CD14-positive monocyte (primary cell): ENCODE results near the gene CWC15. TPM values are rescaled to one million over a fixed set of nuclear protein-coding genes. Genes with fewer than 3 reads are reported as not detected.

Experiments
- DNase-seq, 3 donors: peaks; one replicate each; pipeline ENCODE4 v3.0.0-alpha.2; 2011 to 2022
- H2AFZ ChIP-seq: 2 replicates; pipeline ENCODE4 v1.6.0; 2012; ENCODE audit warnings: mild to moderate bottlenecking, low read depth, low read length, inconsistent platforms; ENCODE audit not compliant: insufficient read depth, poor library complexity, severe bottlenecking
- H3K27ac ChIP-seq, 2 donors: 1 replicate in 1 of 2; 2 replicates in 1 of 2; pipeline ENCODE4 v1.5.1; 2012 to 2013; ENCODE audit warnings: low read length in 2 of 2, control low read depth in 1 of 2, inconsistent platforms in 1 of 2, low read depth in 1 of 2, mild to moderate bottlenecking in 1 of 2
- H3K27me3 ChIP-seq, 2 donors: one replicate each; pipeline versions ENCODE4 v1.6.0 to v1.6.1; 2011 to 2013; ENCODE audit warnings: low read length in 2 of 2; ENCODE audit not compliant: control insufficient read depth in 2 of 2, insufficient read depth in 2 of 2
- H3K36me3 ChIP-seq, 2 donors: replicated peaks in 1 of 2; 1 replicate in 1 of 2; 2 replicates in 1 of 2; pipeline versions ENCODE4 v1.5.1 to v1.6.1; 2012 to 2013; ENCODE audit warnings: low read length in 2 of 2, control low read depth in 1 of 2, inconsistent platforms in 1 of 2, mild to moderate bottlenecking in 1 of 2; ENCODE audit not compliant: insufficient read depth in 2 of 2, control insufficient read depth in 1 of 2
- H3K4me1 ChIP-seq, 2 donors: 1 replicate in 1 of 2; 2 replicates in 1 of 2; pipeline versions ENCODE4 v1.5.1 to v1.6.1; 2012 to 2013; ENCODE audit warnings: low read length in 2 of 2, control low read depth in 1 of 2, inconsistent platforms in 1 of 2, mild to moderate bottlenecking in 1 of 2, moderate library complexity in 1 of 2; ENCODE audit not compliant: insufficient read depth in 2 of 2, control insufficient read depth in 1 of 2
- H3K4me2 ChIP-seq: replicated peaks from 2 replicates; pipeline ENCODE3; 2012; ENCODE audit warnings: low read length, moderate library complexity, mild to moderate bottlenecking; ENCODE audit not compliant: poor library complexity, severe bottlenecking; ENCODE audit errors: extremely low read depth
- H3K4me3 ChIP-seq, 3 experiments: fragments of 200-600 bp in 1 of 3; sonication (generic) in 1 of 3; replicated peaks in 1 of 3; 1 replicate in 2 of 3; 2 replicates in 1 of 3; pipeline ENCODE4 v1.5.1; 2011 to 2013; ENCODE audit warnings: low read length in 3 of 3, mild to moderate bottlenecking in 3 of 3, control low read depth in 2 of 3, low read depth in 2 of 3, inconsistent platforms in 1 of 3, moderate library complexity in 1 of 3
- H3K79me2 ChIP-seq: 2 replicates; pipeline ENCODE4 v1.6.0; 2012; ENCODE audit warnings: mild to moderate bottlenecking, control low read depth, inconsistent platforms, low read length, moderate library complexity; ENCODE audit not compliant: insufficient read depth
- H3K9ac ChIP-seq: 2 replicates; pipeline ENCODE4 v1.6.0; 2017; ENCODE audit warnings: low read length, mild to moderate bottlenecking; ENCODE audit not compliant: insufficient read depth, poor library complexity, severe bottlenecking
- H3K9me3 ChIP-seq, 2 donors: replicated peaks in 1 of 2; 1 replicate in 1 of 2; 2 replicates in 1 of 2; pipeline versions ENCODE4 v1.5.1 to v1.6.1; 2012 to 2013; ENCODE audit warnings: low read length in 2 of 2, control low read depth in 1 of 2; ENCODE audit not compliant: control insufficient read depth in 1 of 2, insufficient read depth in 1 of 2
- H4K20me1 ChIP-seq: 2 replicates; pipeline ENCODE4 v1.6.0; 2012; ENCODE audit warnings: mild to moderate bottlenecking, low read length, control low read depth, moderate library complexity; ENCODE audit not compliant: insufficient read depth
- H3K27ac Mint-ChIP-seq, 7 donors: one replicate each; pipeline ENCODE4 v1.8.0; 2020; ENCODE audit warnings: mild to moderate bottlenecking in 7 of 7, mixed read lengths in 7 of 7, moderate library complexity in 6 of 7, inconsistent platforms in 2 of 7
- H3K27me3 Mint-ChIP-seq, 3 donors: one replicate each; pipeline ENCODE4 v1.8.0; 2021 to 2022; ENCODE audit warnings: low read depth in 3 of 3, mild to moderate bottlenecking in 3 of 3, mixed read lengths in 3 of 3, moderate library complexity in 3 of 3, inconsistent platforms in 1 of 3
- H3K36me3 Mint-ChIP-seq, 2 donors: one replicate each; pipeline ENCODE4 v1.8.0; 2020; ENCODE audit warnings: mixed read lengths in 2 of 2, inconsistent platforms in 1 of 2, mild to moderate bottlenecking in 1 of 2
- H3K4me1 Mint-ChIP-seq: one replicate; pipeline ENCODE4 v1.8.0; 2020; ENCODE audit warnings: mild to moderate bottlenecking, mixed read lengths
- H3K4me3 Mint-ChIP-seq, 2 donors: one replicate each; pipeline ENCODE4 v1.8.0; 2020; ENCODE audit warnings: mild to moderate bottlenecking in 2 of 2, mixed read lengths in 2 of 2, moderate library complexity in 1 of 2
- H3K9me3 Mint-ChIP-seq, 7 donors: one replicate each; pipeline ENCODE4 v1.8.0; 2020 to 2022; ENCODE audit warnings: mixed read lengths in 7 of 7, mild to moderate bottlenecking in 6 of 7, moderate library complexity in 6 of 7, inconsistent platforms in 2 of 7
- CTCF ChIP-seq: fragments of 200-600 bp; IDR thresholded peaks from one replicate; pipeline ENCODE4 v1.8.0; 2022; ENCODE audit warnings: antibody characterized with exemption, mild to moderate bottlenecking
- WGBS: methylation state at CpG from one replicate; pipeline ENCODE4 v1.1.5; 2013; ENCODE audit warnings: missing lambda C conversion rate; ENCODE audit not compliant: insufficient coverage; 5-methylcytosine and 5-hydroxymethylcytosine counted together
- intact Hi-C, 2 donors: fragments of 100-400 bp; cut with micrococcal nuclease; formaldehyde crosslinking; loops; one replicate each; pipeline versions ENCODE4 v1.15.0 to v1.15.1; 2023
- polyA plus RNA-seq, 3 donors: library from polyadenylated mRNA; depleted of rRNA in 1 of 3; unstranded in 2 of 3; stranded (reverse) in 1 of 3; fragments of 300-500 nt in 2 of 3; fragments of >200 nt in 1 of 3; fragmentation: Illumina TruSeq in 2 of 3; gene quantifications; 1 replicate in 2 of 3; 2 replicates in 1 of 3; pipeline ENCODE4 v1.2.3, GENCODE V29; 2012 to 2021

The CWC15 gene
- polyA plus RNA-seq, 3 donors: 27.5 to 43.8 (median 38.9) TPM

DNA sequence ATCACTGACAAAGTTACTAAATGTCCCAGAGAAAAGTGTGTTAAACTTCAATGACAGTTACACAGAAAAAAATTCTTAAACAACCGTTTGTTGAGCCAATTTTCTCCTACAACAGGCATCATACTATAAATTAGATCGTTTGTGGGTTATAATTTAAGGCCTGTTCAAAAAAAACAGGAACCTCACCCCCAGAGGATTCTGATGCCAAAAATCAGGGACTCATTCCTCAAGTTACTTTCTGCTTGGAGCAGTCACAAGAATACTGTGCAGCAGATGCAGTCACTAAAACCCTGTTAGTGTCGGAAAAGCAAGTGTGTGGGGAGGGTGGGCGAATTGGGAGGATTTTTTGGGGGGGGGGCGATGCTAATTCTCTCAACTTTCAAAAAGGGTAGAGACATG is 657 bp downstream of the CWC15 start:
- Histone ChIP-seq H3K4me3 (peak overlapping the region; percentile 67 to 93 (median 91)), H3K9ac (peak overlapping the region; percentile 92), H3K79me2 (peaks cover 17% of the 10 kb centered on the region), H3K4me1 (peaks cover 12 to 16% of the 10 kb centered on the region in 2 donors), H4K20me1 (no peaks in the 10 kb centered on the region), H3K27me3 (peaks cover 0 to 2% of the 10 kb centered on the region in 2 donors), H3K4me2 (peak overlapping the region; percentile 90), H3K27ac (peak overlapping the region; percentile 71 to 94), H3K9me3 (no peaks in the 10 kb centered on the region), H2AFZ (peak overlapping the region; percentile 98), H3K36me3 (peaks cover 39 to 44% of the 10 kb centered on the region in 2 donors)
- WGBS: no CpG with 5 or more reads among the region's 5 CpGs
- H3K36me3 Mint-ChIP-seq: peaks cover 41 to 43% of the 10 kb centered on the region in 2 donors
- no peak for TF ChIP-seq CTCF
- H3K27me3 Mint-ChIP-seq: peaks cover 0 to 4% (median 2%) of the 10 kb centered on the region in 3 donors
- H3K4me1 Mint-ChIP-seq: peaks cover 5% of the 10 kb centered on the region
- H3K4me3 Mint-ChIP-seq: peak overlapping the region; percentile 96 to 100
- intact Hi-C loops: loop anchor here (5.0 kb wide), 1 partner anchor 815 kb away; the partner anchor contains the start of gene FAM76B (in 2 of the 2)
- DNase-seq: no peak
- peaks cover 0 to 5% (median 0%) of the 10 kb centered on the region in 7 donors for H3K9me3 Mint-ChIP-seq
- H3K27ac Mint-ChIP-seq: peak overlapping the region; percentile 92 to 99 (median 95)

DNA sequence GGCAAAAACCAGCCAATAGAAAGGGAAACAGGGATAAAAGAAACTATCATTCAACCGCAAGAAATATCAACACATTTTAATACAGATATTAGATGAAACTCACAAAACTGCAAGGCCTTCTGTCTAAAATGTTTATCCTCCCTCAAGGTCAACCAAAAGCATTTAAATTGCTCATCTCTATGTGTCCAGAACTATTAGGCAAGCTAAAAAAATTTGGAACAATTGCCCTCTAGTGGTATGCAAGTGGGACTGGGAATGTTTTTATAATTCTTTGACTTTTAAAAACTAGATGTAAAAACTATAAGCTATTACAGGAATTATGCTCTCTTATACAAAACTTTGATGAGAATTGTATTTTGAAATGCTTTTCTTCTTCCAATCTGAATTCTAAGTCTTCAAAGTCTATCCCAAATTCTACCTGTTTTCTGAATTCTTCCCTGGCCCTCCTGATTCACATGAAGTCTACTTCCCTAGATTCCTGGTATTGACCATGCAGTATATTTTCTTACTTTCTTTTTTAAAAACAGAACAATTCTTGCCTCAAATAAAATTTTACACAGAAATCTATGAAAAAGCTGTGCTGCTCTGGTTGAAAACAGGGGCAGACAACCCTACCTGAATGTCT is 4.9 kb downstream of the CWC15 start:
- H3K9ac ChIP-seq: no peak overlapping the region
- peaks cover 0 to 3% (median 0%) of the 10 kb centered on the region in 7 donors for H3K9me3 Mint-ChIP-seq
- no peaks in the 10 kb centered on the region for H3K9me3 ChIP-seq
- no peak for DNase-seq
- no peak overlapping the region for H3K27ac ChIP-seq
- H3K4me3 ChIP-seq: no peak overlapping the region
- H3K4me1 ChIP-seq: peaks cover 9 to 10% of the 10 kb centered on the region in 2 donors
- H3K4me2 ChIP-seq: no peak overlapping the region
- WGBS: no CpG with 5 or more reads among the region's 1 CpG
- H3K79me2 ChIP-seq: peaks cover 17% of the 10 kb centered on the region
- intact Hi-C loops: loop anchor here in 1 of 2 donors (5.0 kb wide), 1 partner anchor 346 kb away; no protein-coding TSS in a partner anchor
- H3K36me3 ChIP-seq: peaks cover 79 to 86% of the 10 kb centered on the region in 2 donors
- peak; percentile 65 for TF ChIP-seq CTCF
- peaks cover 75 to 79% of the 10 kb centered on the region in 2 donors for H3K36me3 Mint-ChIP-seq
- H4K20me1 ChIP-seq: peaks cover 10% of the 10 kb centered on the region
- H2AFZ ChIP-seq: no peak overlapping the region
- no peak overlapping the region for H3K27ac Mint-ChIP-seq
- H3K4me1 Mint-ChIP-seq: peaks cover 5% of the 10 kb centered on the region
- no peaks in the 10 kb centered on the region for H3K27me3 Mint-ChIP-seq
- no peak overlapping the region for H3K4me3 Mint-ChIP-seq
- H3K27me3 ChIP-seq: no peaks in the 10 kb centered on the region
